ENCODE measurements around the gene WNK2.
A peak's percentile ranks its signal among the peaks of the same experiment; 100 is the strongest.

Gene WNK2

DNA sequence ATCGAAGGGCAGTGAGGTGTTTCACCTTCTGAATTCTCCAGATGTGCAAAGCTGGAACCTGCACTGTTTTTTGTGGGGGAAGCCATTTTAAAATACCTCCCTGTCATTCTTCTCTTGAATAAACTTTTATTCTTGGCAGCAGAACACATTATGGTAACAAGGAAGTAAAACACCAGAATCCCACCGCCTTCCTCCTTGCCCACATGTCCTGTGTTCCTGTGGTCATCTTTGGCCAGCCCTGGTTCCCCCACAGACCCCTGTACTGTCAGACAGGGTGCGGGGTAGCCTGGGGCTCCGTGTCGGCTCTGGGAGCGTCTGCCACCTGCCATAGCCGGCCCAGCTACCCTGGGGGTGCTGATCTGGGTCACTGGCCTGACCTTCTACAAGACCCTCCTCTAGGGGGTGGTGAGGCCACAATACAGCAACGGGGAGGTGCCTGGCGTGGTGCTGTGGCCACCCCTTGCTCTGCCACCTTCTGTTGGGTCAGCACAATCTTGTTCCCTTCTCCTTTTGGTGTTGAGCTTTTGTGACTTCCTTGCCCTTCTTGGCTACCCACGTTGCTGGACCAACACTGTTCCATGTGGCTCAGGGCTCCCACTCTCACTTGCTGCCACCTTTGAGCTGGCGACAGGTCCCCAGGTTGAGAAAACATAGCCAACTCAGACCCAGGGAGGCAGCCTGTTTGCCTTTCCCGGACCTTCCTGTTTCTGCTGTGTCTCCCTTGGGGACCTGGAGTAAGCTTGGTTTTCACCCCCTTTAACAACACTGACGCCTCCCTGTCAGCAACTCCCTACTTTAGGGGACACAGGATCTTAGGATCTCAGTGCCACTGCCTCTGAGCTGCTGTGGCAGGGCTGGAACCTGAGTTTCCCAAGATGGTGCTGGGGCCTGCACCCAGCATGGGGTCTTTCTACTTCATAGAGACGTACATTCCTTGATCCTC is 4.8 kb downstream of the WNK2 start:
- Histone ChIP-seq H3K4me1 (ENCODE audit: control insufficient read depth, insufficient read depth, low read length) (no peaks in the 10 kb centered on the region), H3K9me3 (ENCODE audit: control insufficient read depth, insufficient read depth, low read depth, low read length) (no peaks in the 10 kb centered on the region), H3K27ac (ENCODE audit: extremely low read depth, low read depth, low read length) (no peak overlapping the region), H3K36me3 (ENCODE audit: control insufficient read depth in 2 of 2, insufficient read depth in 1 of 2, low read length in 2 of 2) (peaks cover 0 to 3% of the 10 kb centered on the region in 2 experiments; a peak in 1 of 3 replicates), H3K4me3 (ENCODE audit: low read depth, low read length) (no peak overlapping the region)
- TF ChIP-seq SCRT2 (tag by site-specific recombination; IDR thresholded peaks at IDR 0.05) (0 out of 2 replicates have a peak, but pooled peaks have one; percentile 26), WT1 (tag by site-specific recombination; IDR thresholded peaks at IDR 0.05) (no peak), GLIS1 (tag by site-specific recombination; IDR thresholded peaks at IDR 0.05) (peak; percentile 56; the same call in 1 of the 2 replicates), ZNF184 (tag by site-specific recombination; IDR thresholded peaks at IDR 0.05) (no peak)
- CTCF ChIA-PET: interaction anchor here (0.7 to 0.8 kb wide), 2 partner anchors 8 to 35 kb away, joined by 3 read pairs; no protein-coding TSS in a partner anchor
- POLR2A ChIA-PET: no interaction called here

DNA sequence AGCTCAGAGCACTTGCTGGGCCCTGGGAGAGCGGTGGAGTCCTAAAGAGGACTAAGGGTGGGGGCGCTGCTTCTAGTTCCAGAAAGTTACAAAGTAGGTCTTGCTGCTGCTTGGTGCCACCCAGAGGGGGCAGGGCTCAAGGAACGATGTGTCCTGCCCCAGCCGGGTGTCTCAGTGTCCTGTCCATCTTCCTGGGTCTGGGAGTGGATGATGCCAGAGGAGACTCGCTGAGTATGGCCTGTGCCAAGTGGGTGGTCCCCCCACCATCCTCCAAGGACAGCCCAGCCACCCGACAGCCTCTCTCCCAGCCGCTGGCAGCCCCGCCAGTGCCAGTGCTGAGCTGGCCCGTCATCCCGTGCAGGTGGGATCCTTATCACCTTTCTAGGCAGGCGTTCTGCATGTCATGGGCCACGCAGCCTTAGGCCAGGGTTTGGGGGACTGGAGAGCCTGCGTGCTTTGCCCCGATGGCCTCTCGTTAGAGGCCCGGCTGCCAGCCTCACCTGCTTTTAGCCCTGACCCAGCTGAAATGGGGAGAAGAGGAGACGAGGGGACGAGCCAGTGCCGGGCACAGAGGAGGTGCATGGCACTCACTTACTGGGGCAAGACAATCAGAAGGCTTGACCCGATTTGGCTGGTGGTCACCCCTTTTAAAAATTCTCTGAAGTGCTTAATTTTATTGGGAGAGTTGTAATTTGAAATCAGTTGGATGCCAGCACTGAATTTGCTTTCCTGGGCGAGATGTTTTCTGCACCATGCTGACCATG is 5.6 kb downstream of the WNK2 start:
- Histone ChIP-seq H3K9me3 (ENCODE audit: control insufficient read depth, insufficient read depth, low read depth, low read length) (no peaks in the 10 kb centered on the region), H3K36me3 (ENCODE audit: control insufficient read depth in 2 of 2, insufficient read depth in 1 of 2, low read length in 2 of 2) (peaks cover 0 to 3% of the 10 kb centered on the region in 2 experiments; a peak in 1 of 3 replicates), H3K27ac (ENCODE audit: extremely low read depth, low read depth, low read length) (no peak overlapping the region), H3K4me1 (ENCODE audit: control insufficient read depth, insufficient read depth, low read length) (peaks cover 3% of the 10 kb centered on the region; the same call in 1 of the 2 replicates), H3K4me3 (ENCODE audit: low read depth, low read length) (no peak overlapping the region)
- ChIA-PET POLR2A (no interaction called here), CTCF (interaction anchor here (0.7 to 0.8 kb wide), 2 partner anchors 9 to 36 kb away, joined by 3 read pairs; no protein-coding TSS in a partner anchor)
- no peak for TF ChIP-seq SCRT1 (tag by site-specific recombination; IDR thresholded peaks at IDR 0.05; ENCODE audit: borderline replicate concordance)
- TF ChIP-seq FEZF1 (tag by site-specific recombination; IDR thresholded peaks at IDR 0.05): no peak
- TF ChIP-seq, protein P1, sequence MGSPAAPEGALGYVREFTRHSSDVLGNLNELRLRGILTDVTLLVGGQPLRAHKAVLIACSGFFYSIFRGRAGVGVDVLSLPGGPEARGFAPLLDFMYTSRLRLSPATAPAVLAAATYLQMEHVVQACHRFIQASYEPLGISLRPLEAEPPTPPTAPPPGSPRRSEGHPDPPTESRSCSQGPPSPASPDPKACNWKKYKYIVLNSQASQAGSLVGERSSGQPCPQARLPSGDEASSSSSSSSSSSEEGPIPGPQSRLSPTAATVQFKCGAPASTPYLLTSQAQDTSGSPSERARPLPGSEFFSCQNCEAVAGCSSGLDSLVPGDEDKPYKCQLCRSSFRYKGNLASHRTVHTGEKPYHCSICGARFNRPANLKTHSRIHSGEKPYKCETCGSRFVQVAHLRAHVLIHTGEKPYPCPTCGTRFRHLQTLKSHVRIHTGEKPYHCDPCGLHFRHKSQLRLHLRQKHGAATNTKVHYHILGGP (tag by site-specific recombination; IDR thresholded peaks at IDR 0.05): no peak
- TF ChIP-seq, protein P2, sequence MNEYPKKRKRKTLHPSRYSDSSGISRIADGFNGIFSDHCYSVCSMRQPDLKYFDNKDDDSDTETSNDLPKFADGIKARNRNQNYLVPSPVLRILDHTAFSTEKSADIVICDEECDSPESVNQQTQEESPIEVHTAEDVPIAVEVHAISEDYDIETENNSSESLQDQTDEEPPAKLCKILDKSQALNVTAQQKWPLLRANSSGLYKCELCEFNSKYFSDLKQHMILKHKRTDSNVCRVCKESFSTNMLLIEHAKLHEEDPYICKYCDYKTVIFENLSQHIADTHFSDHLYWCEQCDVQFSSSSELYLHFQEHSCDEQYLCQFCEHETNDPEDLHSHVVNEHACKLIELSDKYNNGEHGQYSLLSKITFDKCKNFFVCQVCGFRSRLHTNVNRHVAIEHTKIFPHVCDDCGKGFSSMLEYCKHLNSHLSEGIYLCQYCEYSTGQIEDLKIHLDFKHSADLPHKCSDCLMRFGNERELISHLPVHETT (tag by site-specific recombination; IDR thresholded peaks at IDR 0.05): no peak
- TF ChIP-seq ZNF558 (tag by site-specific recombination; IDR thresholded peaks at IDR 0.05): no peak
- TF ChIP-seq ZNF677 (tag by site-specific recombination; IDR thresholded peaks at IDR 0.05): no peak
- TF ChIP-seq YY2 (tag by site-specific recombination; IDR thresholded peaks at IDR 0.05): no peak
- TF ChIP-seq KLF10 (tag by site-specific recombination; IDR thresholded peaks at IDR 0.05): no peak
- TF ChIP-seq, protein P3, sequence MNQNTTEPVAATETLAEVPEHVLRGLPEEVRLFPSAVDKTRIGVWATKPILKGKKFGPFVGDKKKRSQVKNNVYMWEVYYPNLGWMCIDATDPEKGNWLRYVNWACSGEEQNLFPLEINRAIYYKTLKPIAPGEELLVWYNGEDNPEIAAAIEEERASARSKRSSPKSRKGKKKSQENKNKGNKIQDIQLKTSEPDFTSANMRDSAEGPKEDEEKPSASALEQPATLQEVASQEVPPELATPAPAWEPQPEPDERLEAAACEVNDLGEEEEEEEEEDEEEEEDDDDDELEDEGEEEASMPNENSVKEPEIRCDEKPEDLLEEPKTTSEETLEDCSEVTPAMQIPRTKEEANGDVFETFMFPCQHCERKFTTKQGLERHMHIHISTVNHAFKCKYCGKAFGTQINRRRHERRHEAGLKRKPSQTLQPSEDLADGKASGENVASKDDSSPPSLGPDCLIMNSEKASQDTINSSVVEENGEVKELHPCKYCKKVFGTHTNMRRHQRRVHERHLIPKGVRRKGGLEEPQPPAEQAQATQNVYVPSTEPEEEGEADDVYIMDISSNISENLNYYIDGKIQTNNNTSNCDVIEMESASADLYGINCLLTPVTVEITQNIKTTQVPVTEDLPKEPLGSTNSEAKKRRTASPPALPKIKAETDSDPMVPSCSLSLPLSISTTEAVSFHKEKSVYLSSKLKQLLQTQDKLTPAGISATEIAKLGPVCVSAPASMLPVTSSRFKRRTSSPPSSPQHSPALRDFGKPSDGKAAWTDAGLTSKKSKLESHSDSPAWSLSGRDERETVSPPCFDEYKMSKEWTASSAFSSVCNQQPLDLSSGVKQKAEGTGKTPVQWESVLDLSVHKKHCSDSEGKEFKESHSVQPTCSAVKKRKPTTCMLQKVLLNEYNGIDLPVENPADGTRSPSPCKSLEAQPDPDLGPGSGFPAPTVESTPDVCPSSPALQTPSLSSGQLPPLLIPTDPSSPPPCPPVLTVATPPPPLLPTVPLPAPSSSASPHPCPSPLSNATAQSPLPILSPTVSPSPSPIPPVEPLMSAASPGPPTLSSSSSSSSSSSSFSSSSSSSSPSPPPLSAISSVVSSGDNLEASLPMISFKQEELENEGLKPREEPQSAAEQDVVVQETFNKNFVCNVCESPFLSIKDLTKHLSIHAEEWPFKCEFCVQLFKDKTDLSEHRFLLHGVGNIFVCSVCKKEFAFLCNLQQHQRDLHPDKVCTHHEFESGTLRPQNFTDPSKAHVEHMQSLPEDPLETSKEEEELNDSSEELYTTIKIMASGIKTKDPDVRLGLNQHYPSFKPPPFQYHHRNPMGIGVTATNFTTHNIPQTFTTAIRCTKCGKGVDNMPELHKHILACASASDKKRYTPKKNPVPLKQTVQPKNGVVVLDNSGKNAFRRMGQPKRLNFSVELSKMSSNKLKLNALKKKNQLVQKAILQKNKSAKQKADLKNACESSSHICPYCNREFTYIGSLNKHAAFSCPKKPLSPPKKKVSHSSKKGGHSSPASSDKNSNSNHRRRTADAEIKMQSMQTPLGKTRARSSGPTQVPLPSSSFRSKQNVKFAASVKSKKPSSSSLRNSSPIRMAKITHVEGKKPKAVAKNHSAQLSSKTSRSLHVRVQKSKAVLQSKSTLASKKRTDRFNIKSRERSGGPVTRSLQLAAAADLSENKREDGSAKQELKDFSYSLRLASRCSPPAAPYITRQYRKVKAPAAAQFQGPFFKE (tag by site-specific recombination; IDR thresholded peaks at IDR 0.05; ENCODE audit: borderline replicate concordance): no peak

All from HEK293 (cell line).